HG03060 (cell line): ENCODE measurements around the gene ERC2.

ENCODE experiments used
- ATAC-seq: cut with Tn5 transposase; IDR thresholded peaks from one replicate; pipeline ENCODE4 v1.9.1; 2021; ENCODE audit warnings: low read depth, moderate number of reproducible peaks; ENCODE audit not compliant: unreplicated experiment

Gene ERC2

DNA sequence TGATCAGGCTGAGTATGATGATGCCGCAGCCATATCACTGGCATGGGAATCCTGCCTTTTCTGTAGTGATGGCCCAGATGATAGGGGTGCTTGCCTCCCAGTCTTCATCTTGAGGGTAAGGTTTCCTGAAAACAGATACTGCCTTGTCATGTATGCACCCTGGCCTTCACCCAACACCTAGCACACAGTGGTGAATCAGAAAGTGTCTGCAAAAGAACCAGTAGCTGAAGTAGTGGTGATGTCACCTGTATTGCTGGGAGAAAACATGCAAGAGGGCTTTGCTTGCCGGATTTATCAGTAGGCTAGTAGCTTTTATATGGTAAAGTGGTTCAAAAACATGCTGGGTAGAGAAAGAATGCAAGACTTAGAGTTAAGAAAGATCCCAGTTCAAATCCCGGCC lies 561.4 kb downstream of the ERC2 start:
- no peak for ATAC-seq

GRCh38 chr3:55904716-55905115 lies 563.6 kb downstream of the ERC2 start:
- ATAC-seq: no peak

- ATAC-seq: no peak
Observed at GRCh38 chr3:55903680-55904079, 564.6 kb downstream of the ERC2 start.

DNA sequence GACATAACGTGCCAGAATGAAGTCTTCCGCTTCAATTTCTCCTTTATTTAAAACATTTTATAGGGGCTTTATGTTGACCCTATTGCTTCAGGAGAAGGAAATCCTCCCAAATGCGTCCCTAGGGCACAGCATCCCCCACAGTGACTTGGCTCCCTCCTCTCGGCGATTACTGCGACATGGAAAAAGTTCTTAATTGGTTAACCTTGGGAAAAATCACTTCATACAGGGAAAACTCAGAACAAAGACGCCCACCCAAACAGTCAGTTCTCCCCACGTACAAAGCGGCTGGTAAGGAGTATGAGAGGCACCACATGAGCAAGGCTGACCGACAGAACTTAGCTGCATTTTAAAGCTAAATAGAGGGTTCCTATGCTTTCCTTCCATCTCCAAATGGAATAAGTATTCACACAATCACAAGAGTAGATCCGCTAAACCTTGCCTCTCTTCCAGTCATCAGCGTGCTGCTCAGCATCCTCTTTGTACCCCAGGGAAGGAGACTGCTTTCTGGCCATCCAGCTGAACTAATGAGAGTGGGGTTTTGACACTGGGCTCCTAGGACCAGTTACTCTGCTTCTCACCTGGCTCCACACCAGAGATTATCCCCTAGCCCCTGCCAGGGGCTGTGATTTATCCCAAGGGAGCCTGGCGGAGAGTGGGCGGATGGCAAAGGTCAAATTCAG lies 565.9 kb downstream of the ERC2 start:
- no peak for ATAC-seq

DNA sequence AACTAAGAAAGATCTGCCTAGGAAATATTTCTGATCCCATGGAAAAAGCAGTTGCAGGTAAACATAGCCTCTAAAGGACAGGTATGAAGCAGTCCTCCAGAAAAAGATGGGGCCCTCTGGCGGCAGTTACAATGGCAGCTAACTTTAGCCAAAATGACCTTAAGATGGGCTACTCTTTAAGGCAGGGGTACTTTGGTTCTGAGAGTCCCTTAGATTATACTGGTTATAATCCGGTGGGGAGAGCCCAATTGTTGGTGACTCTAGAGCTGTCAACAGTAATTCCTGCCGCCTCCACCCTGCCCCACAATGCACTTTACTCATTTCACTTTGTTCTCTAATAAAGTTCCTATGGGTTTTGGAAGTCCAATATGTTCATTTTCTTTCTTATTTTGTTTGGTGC lies 568.4 kb downstream of the ERC2 start:
- ATAC-seq: no peak

DNA sequence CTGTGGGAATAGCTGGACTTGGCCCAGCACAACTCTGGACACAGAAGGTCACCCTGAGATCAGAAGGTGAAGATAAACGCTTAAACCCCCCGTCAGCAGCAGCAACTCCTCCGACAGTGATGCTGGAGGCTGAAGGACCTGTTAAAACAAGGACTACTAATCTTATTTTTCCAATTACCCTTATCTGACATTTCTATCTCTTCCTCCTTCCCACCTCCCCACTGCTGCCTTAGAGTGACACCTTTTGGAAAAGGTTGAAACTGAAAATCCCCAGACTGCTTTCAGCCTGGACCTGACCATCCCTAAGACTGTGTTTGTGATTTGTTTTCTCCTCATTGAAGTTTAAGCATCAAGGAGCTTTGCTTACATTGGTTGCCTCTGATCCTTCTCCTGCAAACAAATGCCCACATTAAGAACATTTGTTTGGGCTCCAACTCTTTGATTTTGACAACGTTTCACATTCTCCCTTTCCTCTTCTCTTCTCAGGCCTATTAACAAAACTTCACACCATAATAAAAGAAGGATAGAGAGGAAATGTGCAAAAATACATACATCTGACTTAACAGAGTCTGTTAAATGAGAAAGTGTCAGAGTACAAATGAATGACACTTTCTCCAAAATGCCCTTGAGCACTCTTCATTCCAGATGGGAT lies 570.6 kb downstream of the ERC2 start:
- ATAC-seq: no peak

DNA sequence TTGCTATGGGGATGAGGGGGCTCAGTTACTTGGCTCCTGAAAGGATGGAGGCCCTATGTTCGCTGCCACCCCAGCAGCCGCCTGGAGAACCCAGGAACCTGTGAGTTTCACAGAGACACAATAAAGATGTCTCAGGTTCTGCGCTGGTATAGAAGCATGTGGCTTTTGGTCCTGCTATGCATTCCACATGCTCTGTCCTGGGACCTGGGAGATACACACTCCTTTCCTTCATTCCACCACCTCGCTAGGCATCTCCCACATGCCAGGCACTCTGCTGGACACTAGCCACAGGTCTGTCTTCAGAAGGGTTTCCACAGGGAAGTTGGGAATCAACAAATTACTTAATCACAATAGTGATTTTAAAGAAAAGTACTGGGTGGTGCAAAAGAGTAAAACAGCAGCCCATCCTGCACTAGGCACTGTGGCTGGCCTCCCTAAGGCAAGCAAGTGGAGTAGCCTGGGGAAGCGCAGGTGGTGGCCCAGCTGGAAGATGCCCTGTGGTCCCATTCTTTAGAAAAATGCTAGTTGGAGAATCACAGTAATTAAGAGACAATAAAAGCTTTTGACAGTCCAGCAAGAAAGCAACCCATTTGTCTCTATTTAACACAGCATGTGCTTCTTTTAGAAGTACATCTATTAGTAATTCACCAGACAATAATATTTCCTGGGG lies 572.2 kb downstream of the ERC2 start:
- no peak for ATAC-seq

GRCh38 chr3:55894605-55895004 lies 573.7 kb downstream of the ERC2 start:
- ATAC-seq: no peak

- no peak for ATAC-seq
Observed at GRCh38 chr3:55893045-55893664, 575.1 kb downstream of the ERC2 start.

GRCh38 chr3:55891106-55891505 lies 577.2 kb downstream of the ERC2 start:
- no peak for ATAC-seq

- no peak for ATAC-seq
Observed at GRCh38 chr3:55888282-55888885, 579.9 kb downstream of the ERC2 start.

GRCh38 chr3:55885721-55886120 lies 582.5 kb downstream of the ERC2 start:
- no peak for ATAC-seq

GRCh38 chr3:55884491-55885285 lies 583.6 kb downstream of the ERC2 start:
- ATAC-seq: no peak

DNA sequence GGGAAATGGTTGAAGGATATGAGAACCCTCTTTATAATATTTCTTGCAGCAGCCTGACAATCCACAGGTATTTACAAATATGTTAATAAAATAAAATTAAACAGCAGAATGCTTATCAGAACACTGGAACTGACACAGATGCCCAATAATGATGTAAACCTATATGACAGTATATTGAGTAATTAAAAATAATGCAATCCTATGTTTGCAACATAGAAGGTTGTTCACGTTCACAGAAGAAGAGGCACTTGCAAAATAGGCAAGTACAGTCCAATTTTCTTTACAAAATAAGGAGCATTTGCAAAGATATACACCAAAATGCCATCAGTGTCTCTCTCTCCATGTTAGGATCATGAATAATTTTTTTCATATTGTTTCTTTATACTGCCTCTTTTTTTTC lies 584.2 kb downstream of the ERC2 start:
- ATAC-seq: no peak

GRCh38 chr3:55882006-55882405 lies 586.3 kb downstream of the ERC2 start:
- no peak for ATAC-seq

- no peak for ATAC-seq
Observed at GRCh38 chr3:55880357-55880756, 587.9 kb downstream of the ERC2 start.

DNA sequence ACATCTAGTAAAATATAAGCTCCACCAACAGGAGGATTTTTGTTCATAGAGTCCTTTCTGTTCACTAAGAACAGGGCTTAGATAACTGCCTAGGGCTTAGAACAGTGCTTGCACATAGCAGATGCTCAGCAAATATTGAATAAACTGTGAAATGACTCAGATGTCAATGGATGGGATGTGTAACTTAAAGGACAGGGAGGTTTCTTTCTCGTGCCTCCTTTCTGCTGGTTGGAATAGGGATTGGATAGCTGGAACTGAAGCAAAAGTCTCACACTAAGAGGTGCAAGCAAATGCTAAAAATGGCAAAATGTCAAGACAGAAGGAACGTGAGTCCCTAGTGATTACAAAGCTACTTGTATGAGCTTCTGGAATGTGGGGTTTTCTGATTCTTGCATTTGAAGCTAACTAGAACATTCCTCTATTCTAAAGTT lies 588.4 kb downstream of the ERC2 start:
- ATAC-seq: no peak

DNA sequence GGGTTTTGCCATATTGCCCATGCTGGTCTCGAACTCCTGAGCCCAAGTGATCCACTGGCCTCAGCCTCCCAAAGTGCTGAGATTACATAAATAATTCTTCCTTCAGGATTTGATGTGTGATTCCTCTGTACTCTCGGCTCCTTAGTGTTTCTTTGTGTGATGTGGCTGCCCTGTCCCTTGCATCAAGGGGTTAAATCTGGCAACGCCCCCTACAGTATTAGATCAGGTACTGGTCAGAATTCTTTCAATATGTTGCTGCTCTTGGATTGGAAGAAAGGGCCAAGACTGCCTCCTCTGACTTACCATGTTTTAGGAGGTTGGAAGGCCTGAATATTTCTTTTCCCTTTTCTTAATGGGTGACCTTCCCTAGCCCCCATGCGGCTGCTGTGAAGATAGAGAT lies 590.6 kb downstream of the ERC2 start:
- ATAC-seq: no peak

- no peak for ATAC-seq
Observed at GRCh38 chr3:55876560-55876959, 591.7 kb downstream of the ERC2 start.

GRCh38 chr3:55875113-55875512 lies 593.2 kb downstream of the ERC2 start:
- no peak for ATAC-seq
